Glomerular visceral epithelial cell (primary cell): ENCODE measurements around the gene CILP.
"Not testable (repeated sequence)": the region's sequence is repeated elsewhere in the genome, so short reads cannot be mapped to it uniquely, and the experiment has no call there.

Experiments used
- DNase-seq: peaks from one replicate; pipeline ENCODE4 v3.0.0-alpha.2; 2016; ENCODE audit errors: extremely low spot score

The CILP gene, protein sequence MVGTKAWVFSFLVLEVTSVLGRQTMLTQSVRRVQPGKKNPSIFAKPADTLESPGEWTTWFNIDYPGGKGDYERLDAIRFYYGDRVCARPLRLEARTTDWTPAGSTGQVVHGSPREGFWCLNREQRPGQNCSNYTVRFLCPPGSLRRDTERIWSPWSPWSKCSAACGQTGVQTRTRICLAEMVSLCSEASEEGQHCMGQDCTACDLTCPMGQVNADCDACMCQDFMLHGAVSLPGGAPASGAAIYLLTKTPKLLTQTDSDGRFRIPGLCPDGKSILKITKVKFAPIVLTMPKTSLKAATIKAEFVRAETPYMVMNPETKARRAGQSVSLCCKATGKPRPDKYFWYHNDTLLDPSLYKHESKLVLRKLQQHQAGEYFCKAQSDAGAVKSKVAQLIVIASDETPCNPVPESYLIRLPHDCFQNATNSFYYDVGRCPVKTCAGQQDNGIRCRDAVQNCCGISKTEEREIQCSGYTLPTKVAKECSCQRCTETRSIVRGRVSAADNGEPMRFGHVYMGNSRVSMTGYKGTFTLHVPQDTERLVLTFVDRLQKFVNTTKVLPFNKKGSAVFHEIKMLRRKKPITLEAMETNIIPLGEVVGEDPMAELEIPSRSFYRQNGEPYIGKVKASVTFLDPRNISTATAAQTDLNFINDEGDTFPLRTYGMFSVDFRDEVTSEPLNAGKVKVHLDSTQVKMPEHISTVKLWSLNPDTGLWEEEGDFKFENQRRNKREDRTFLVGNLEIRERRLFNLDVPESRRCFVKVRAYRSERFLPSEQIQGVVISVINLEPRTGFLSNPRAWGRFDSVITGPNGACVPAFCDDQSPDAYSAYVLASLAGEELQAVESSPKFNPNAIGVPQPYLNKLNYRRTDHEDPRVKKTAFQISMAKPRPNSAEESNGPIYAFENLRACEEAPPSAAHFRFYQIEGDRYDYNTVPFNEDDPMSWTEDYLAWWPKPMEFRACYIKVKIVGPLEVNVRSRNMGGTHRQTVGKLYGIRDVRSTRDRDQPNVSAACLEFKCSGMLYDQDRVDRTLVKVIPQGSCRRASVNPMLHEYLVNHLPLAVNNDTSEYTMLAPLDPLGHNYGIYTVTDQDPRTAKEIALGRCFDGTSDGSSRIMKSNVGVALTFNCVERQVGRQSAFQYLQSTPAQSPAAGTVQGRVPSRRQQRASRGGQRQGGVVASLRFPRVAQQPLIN

DNA sequence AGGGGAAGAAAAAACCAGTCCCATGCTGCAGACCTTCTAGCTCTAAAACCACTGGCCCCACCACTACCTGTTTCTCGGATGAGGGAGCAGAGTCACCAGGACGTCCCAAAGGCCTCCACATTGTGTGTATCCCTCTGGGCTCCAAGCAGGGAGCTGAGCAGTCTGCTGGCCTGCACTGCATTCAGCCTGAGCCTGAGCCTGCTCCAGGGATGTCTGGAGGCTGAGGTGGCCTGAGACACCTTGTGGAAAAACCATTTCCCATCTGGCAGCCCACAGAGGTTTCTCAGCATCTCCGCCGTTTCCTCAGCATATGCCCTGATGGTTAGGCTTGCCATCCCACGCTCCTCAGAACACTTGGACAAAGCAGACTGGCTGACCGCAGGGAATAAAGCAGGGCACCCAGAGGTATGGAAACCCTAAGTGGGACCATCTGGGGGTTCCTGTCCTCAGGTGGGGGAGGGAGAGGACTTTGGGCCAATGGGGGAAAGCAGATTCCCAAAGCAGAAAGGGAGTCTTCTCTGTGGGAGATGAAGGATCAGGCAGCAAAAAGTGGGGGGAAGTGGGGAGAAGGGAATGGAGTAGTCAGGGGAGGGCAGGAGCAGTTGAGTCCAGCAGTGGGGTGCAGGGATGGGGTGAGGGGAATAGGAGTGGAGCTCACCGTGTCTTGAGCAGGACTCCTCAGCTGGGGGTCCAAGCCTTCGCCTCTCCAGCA is at the start of gene CILP:
CILP (minus strand) TSS at position 704 of the 712 bp plus-strand sequence. CDS start 1,718 bp downstream, outside the sequence.
- no peak for DNase-seq

DNA sequence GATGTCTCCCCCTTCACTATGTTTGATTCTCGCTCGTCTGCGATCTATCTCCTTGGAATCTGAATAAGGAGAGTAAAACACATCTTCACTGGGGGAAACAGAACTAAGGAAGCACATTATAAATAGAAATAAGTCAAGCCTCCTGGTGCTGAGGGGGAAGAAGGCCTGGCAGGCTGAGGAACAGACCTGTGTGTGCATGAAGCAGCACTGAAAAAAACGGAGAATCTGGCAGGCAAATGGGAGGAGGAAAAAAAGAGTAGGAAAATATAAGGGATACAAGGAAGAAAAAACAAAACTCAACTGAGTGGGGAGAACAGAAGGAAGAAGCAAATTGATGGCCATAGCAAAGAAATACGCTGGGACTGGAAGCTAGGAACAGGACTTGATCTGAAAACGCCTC is 49.7 kb upstream of the CILP start:
- DNase-seq, result no peak

DNA sequence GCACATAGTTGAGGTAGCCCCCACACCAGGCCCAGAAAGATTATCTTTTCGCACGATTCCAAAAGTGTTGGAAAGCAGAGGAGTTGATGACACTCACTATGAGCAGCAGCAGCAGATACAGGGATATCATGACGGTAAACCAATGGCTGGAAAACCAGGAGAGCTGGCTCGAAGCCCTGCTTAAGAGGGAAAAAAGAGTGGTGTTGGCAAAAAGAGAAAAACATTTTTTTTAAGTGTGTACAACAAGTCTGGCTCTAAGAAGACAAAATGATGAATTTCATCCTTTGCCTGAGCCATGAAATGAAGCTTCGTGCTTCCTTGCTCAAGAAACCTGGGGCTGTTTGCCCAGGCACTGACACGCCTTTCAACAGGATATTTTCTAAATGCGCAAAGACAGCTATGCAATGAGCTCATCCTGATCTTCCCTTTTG is 48.1 kb upstream of the CILP start:
- no peak for DNase-seq

DNA sequence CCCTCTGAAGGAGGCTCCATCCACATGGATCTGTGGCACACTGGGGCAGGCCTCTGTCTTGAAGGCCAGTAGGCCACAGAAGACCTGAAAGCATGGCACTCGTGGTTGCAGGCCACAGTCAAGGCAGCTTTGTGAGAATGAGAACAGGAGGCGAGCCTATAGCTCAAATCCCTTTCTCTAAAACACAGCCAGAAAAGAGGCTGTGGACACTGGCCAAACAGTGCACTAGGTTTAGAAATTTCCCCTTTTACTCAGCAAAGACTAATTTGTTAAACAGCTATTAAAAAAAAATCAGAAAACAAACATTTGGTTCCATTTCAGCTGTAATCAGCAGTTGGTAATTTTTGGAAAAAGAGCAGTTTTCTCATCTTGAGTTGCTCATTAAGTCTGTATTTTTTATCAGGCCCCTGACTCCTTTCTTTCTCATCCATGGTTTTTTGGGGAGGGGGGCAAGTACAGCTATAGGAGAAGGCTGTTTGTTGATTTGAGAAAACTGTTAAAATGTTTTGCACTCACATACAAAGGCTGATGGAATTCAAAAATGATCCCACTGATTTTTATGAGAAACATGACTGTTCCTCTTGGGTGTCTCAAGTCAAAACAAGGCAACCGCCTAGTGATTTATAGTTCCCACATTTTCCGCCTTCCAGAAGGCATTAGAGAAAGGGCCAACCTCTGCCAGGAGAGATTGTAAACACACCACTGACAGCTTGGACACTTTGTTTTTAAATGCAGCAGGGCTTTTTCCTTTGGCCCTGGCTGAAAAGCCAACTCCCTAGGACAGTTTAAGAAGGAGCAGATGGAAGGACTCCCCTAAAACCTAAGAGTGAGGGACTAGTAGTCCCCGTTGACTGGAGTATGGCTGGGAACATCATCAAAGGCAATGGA is 47.3 kb upstream of the CILP start:
- DNase-seq, result no peak

DNA sequence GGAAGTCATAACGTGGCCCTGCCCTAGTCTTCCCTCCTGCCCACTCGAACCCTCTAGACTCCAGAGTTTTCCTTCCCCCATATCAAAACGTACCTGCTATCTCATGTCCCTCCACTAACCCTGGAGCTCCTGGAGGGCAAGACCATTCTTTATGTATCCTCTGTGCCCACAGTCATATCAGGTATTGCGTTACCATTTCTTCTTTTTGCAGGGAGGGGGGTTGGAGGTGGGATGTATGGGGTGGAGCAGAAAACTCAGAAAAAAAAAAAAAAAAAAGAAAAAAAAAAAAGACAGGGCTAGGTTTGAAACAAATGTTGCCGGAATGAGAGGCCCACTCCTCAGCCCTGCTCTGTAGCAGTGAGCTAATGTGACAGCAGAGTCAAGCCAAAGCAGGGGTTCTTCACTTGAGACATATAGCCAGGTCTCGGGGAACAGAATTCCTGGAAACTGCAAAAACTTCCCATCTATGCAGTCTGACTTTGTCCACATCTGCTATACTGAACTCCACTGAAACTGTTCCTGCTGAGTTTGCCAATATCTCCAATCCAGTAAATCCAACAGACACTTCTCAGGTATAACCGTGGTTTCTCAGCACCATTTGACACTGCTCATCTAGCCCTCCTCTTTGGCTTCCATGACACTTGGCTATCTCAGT is 44.3 kb upstream of the CILP start:
- DNase-seq, result no peak

DNA sequence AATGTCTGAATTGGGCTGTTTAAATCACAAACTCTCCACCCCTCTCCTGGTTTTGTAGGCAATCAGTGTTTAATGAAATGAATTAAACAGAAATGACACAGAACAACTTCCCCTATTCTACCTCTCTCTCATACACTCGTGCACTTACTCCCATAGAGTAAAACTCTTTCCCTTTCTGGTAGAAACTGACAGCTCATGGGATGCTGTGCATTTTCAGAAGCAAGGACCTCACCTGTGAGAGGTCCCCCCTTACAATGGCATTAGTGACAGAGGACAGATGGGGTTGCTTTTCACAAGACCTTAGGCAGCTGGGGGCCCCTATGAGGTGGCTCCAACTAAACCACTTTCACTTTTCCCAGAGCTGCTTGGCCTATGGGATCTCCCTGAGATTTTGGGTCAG is 43.5 kb upstream of the CILP start:
- no peak for DNase-seq

DNA sequence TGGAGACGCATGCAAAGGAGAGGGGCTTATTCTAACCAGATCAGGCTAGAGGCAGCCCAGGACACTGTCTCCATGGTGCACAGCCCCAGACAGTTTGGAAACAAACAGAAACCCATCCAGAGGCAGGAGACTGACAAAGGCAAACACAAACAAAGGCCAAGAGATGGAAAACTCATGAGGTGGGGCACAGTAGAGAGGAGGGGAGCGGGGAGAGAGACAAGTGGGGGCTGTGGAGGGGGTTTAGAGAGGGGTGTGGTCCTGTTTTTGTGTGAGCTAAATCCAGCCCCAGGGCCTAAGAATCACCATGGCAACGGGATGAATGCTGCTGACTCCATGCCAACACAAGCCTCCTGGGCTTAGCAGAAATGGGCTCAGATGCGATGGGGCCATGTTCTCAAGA is 43.1 kb upstream of the CILP start:
- no peak for DNase-seq

DNA sequence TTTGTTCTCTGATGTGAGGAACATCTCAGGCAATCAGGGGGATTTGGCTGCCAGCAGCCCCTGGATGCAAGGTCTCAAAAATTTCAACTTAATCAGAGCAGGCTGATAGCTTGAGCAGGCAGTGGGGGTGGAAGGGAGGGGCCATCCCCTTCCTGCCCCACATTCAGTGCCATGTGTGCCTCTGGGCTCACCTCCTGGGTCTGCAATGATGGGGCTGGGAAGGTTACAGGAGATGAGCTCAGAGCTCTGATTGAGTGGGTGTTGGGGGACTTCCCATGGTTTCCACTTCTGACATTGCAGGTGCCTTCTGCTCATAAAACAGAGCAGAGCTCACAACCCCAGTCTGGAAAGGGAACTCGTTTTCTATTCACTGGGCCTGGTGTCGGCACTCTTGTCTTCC is 38.4 kb upstream of the CILP start:
- DNase-seq, result no peak

DNA sequence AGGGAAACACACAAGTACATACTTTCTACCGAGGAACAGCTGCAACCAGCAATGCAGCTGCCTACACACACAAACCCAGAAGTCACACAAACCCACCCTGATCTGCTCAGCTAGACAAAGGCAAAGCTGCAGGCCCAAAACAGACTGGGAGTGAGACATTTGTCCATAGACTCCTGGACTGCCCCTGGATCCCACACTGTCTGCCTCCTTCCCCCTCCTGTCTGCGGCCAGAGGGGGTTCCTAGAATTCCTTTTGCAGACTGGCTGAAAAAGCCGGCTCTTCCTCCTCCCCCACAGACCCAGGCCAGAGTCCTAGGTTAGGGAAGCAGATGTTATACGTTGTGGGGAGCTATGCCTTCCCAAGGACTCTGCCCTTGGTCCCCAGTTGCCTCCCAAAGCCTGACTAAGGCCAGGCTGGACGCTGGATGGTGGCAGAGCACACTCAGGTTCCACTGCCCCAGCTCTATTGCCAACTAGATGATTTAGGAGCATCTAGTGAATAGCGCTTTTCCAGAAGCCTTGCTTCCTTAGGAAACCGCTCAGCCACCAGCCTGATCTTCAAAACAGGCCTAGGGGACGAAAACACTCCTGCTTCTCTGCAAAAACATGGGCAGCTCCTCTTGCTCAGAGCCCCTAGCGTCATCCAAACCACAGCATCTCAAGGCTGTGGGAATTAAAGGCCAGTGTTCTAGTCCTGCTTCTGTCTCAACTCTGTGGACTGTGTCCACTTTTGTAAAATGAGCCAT is 37.4 kb upstream of the CILP start:
- DNase-seq, result no peak

DNA sequence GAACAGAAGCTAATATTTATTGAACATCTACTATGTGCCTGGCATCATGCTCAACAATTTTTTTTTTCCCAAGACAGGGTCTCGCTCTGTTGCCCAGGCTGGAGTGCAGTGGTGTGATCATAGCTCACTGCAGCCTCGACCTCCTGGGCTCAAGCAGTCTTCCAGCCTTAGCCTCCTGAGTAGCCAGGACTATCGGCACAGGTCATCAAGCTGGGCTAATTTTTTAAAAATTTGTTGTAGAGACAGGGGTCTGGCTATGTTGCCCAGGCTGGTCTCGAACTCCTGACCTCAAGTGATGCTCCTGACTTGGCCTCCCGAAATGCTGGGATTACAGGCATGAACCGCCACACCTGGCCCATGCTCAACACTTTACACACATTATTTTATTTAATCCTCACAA is 35.7 kb upstream of the CILP start:
- DNase-seq, result no peak

DNA sequence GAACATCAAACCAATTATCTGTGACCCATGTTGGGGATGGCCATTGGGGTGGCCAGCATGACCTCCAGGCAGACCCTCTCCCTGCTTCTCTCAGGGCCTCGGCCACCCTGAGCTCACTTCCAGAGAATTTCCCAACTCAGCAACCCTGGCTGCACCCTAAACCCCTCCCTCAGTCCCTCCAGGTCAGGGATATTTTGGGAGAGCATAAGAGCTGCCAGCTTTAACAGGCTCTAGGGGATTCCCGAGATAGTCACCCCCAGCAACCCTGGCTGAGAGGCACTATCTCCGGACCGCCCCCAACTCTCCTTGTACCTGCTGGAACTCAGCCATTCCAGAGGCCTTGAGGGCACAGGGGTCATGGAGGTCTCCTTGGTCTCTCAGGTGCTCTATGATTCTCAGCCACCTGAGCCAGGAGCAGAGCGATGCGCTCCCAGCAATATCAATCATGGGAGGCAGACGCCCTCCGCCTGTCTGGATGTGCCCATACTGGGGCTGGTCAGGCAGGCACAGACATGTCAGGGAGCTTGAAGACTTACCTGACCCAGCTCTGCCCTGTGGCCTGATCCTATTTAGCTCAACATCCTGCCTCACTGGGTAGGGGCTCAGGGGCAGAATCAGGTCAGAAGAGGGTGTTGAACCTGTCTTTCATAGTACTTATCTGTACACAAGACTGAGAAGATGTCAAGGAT is 34.9 kb upstream of the CILP start:
- DNase-seq, result no peak

DNA sequence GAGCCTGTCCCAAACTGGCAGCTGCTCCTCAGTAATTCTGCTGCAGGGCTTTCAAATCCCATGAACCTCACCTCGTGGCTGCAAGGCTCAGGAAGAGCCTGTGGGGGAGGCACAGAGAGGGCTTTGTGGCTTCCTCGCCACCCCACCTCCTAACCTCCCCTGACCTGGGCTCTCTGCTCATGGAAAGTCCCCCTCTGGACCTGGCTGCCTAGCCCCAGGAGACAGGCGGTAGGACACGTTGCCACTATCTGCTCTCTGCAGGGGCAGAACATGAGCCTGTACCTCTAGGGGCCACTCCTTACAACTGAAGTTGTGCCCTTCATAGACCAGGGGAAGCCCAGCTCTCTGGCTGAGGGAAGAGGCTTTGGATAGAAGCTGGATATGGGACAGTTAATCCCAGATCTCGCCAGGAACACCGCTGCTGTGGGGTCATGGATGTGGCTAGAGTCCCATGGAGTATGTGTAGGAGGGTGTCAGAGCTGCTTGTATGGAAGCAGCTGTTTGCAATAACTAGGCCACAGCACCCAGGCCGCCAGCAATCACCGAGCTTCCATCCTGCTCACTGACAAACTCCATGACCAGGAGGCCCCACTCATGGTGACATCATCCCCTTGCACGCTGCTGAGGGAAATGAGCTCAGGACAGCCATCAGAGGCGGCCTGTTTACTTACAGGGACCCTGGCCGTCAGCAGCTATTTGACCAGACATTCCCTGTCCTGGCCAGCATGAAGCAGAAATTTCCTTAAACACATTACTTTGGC is 34.0 kb upstream of the CILP start:
- no peak for DNase-seq

DNA sequence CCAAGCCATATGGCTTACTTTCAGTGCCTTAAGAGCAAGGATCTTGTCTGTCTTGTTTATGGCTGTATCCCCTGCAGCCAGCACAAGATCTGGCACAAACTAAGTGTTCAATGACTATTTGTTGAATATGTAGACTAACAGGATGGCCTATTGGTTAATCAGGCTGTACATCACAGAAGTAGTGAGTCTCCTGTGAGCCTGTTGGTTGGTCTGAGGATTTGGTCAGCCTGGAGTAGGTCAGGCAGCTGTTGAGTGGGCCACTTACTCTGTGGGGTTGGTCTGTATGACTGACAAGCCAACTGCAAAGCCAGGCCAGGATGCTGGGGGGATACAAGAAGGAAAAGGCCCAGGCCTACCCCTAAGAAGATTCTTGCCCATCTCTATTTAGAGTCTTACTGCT is 33.4 kb upstream of the CILP start:
- no peak for DNase-seq

DNA sequence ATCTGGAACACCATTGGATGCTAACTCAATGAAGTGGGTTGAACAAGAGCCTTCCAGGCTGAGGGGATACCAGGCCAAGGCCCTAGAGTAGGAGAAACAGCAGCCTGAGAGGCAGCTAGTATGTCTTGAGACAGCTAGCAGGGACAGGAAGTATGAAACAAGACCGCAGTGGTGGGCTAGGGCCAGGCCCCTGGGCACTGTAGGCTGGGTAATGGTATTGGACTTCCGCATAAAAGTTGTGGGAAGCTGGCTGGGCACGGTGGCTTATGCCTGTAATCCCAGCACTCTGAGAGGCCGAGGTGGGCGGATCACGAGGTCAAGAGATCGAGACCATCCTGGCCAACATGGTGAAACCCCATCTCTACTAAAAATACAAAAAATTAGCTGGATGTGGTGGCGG is 25.2 kb upstream of the CILP start:
- DNase-seq, result not testable (repeated sequence)

DNA sequence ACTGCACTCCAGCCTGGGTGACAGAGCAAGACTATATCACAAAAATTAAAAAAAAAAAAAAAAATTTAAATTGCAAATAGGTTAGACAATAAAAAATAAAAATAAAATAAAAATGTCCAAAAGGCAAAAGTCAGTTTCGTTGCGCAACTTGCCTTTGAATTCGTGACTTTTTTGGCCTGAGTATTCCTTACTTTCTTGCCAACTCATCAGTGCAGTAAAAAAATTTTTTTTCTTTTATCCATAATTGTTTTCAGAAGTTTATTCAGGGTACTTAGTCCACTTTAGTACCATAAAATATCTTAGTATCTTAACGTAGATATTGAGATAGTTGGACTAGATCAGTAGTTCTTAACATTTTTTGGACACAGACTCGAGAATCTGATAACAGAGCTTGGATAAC is 22.4 kb upstream of the CILP start:
- DNase-seq, result no peak

DNA sequence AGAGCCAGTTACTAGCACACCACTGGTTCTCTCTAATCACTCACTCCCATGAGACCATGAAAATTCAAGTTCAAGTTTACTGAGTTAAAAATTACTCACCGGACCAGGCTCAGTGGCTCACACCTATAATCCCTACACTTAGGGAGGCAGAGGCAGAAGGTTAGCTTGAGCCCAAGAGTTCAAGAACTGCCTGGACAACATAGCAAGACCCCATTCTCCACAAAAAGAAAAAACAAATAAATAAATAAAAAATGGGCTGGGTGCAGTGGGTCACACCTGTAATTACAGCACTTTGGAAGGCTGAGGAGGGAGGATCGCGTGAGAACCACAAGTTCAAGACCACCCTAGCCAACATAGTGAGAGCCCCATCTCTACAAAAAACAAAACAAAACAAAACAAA is 21.2 kb upstream of the CILP start:
- DNase-seq, result no peak

DNA sequence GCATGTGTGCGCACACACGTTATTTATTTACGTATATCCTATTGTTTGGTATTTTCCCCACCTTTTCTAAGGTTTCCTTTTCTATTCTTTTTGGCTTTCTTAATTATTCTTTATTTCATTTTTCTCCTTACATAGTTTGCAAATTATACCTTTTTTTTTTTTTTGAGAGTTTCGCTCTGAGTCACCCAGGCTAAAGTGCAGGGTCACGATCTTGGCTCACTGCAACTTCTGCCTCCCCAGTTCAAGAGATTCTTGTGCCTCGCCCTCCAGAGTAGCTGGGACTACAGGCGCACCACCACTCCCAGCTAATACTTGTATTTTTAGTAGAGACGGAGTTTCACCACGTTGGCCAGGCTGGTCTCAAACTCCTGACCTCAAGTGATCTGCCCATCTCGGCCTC is 20.0 kb upstream of the CILP start:
- no peak for DNase-seq

DNA sequence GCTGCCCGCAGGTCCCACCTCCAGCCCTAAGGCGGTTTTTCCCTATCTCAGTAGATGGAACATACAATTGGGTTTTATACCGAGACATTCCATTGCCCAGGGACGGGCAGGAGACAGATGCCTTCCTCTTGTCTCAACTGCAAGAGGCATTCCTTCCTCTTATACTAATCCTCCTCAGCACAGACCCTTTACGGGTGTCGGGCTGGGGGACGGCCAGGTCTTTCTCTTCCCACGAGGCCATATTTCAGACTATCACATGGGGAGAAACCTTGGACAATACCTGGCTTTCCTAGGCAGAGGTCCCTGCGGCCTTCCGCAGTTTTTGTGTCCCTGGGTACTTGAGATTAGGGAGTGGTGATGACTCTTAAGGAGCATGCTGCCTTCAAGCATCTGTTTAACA is 15.6 kb upstream of the CILP start:
- DNase-seq, result not testable (repeated sequence)
